NB4 (cell line): ENCODE measurements around the gene FTO.

Experiments used
- CTCF ChIP-seq: IDR thresholded peaks from one replicate; pipeline ENCODE4 v1.5.1; 2012; ENCODE audit warnings: low read depth, low read length
- MAX ChIP-seq: IDR thresholded peaks from 2 replicates; pipeline ENCODE4 v1.6.1; 2011; ENCODE audit warnings: low read depth, low read length
- MYC ChIP-seq: IDR thresholded peaks from 2 replicates; pipeline ENCODE4 v1.6.1; 2011; ENCODE audit warnings: low read depth, low read length
- POLR2A ChIP-seq: IDR thresholded peaks from 2 replicates; pipeline ENCODE4 v1.6.1; 2011; ENCODE audit warnings: mild to moderate bottlenecking; ENCODE audit not compliant: insufficient read length; ENCODE audit errors: extremely low read depth

GRCh38 chr16:53989597-53989996 is 285.6 kb downstream of the FTO start:
- TF ChIP-seq CTCF (no peak), POLR2A (no peak), MAX (no peak), MYC (no peak)
